Spleen (tissue), 11 donors: ENCODE measurements around the gene SUPT20HL2. TPM values are rescaled to one million over a fixed set of nuclear protein-coding genes. Genes with fewer than 3 reads are reported as not detected.

Source experiments
- DNase-seq: peaks from one replicate; pipeline ENCODE4 v3.0.0-alpha.2; 2020
- H3K27ac ChIP-seq, 8 donors: fragments of 200-600 bp; sonication (generic) in 7 of 8; 1 replicate in 4 of 8; 2 replicates in 4 of 8; pipeline versions ENCODE4 v1.5.0 to v1.8.0; 2016 to 2021; ENCODE audit warnings: inconsistent platforms in 4 of 8, mild to moderate bottlenecking in 4 of 8, moderate library complexity in 1 of 8
- H3K27me3 ChIP-seq, 7 donors: fragments of 200-600 bp; sonication (generic) in 6 of 7; replicated peaks in 1 of 7; 1 replicate in 4 of 7; 2 replicates in 3 of 7; pipeline versions ENCODE4 v1.5.0 to v1.8.0; 2016 to 2021; ENCODE audit warnings: inconsistent platforms in 3 of 7, mild to moderate bottlenecking in 1 of 7
- H3K36me3 ChIP-seq, 6 donors: fragments of 200-600 bp; sonication (generic) in 5 of 6; 1 replicate in 4 of 6; 2 replicates in 2 of 6; pipeline versions ENCODE4 v1.5.0 to v1.8.0; 2016 to 2021; ENCODE audit warnings: inconsistent platforms in 2 of 6
- H3K4me1 ChIP-seq, 6 donors: fragments of 200-600 bp; sonication (generic) in 5 of 6; 1 replicate in 3 of 6; 2 replicates in 3 of 6; pipeline versions ENCODE4 v1.5.0 to v1.8.0; 2016 to 2021; ENCODE audit warnings: inconsistent platforms in 3 of 6
- H3K4me3 ChIP-seq, 8 donors: fragments of 200-600 bp; sonication (generic) in 7 of 8; 1 replicate in 4 of 8; 2 replicates in 4 of 8; pipeline versions ENCODE4 v1.5.0 to v1.8.0; 2016 to 2021; ENCODE audit warnings: inconsistent platforms in 4 of 8, mild to moderate bottlenecking in 4 of 8, moderate library complexity in 2 of 8
- H3K9me3 ChIP-seq, 8 donors: fragments of 200-600 bp; sonication (generic) in 7 of 8; 1 replicate in 4 of 8; 2 replicates in 4 of 8; pipeline versions ENCODE4 v1.5.0 to v1.8.0; 2016 to 2021; ENCODE audit warnings: inconsistent platforms in 4 of 8
- POLR2A ChIP-seq, 3 donors: fragments of 450-650 bp; IDR thresholded peaks; one replicate each; pipeline ENCODE4 v1.5.1; 2017; ENCODE audit warnings: antibody characterized with exemption in 3 of 3, mild to moderate bottlenecking in 1 of 3
- POLR2AphosphoS5 ChIP-seq, 3 donors: sonication (generic); formaldehyde crosslinking; IDR thresholded peaks; one replicate each; pipeline ENCODE4 v1.5.1; 2017; ENCODE audit warnings: antibody characterized with exemption in 3 of 3
- WGBS, 5 donors: extraction: QIAGEN DNeasy Blood & Tissue Kit in 3 of 5; methylation state at CpG; one replicate each; pipeline versions ENCODE4 v1.1.5 to v1.1.7; 2013 to 2018; 5-methylcytosine and 5-hydroxymethylcytosine counted together
- intact Hi-C: fragments of 100-400 bp; cut with DNase I; formaldehyde crosslinking; loops from one replicate; pipeline ENCODE4 v1.15.0; 2023; ENCODE audit warnings: low total_unique reads
- polyA plus RNA-seq, 3 donors: library from polyadenylated mRNA; stranded (reverse); fragments of 200-250 nt; gene quantifications; one replicate each; pipeline ENCODE4 v1.2.1, GENCODE V29; 2013
- total RNA-seq, 7 donors: library from RNA; depleted of rRNA in 3 of 7; stranded (reverse); fragments of >200 nt in 3 of 7; fragmentation: NEBNext Ultra II Directional in 4 of 7; extraction: Animal tissue kit (Norgen Biotek cat#: 25700) in 4 of 7; gene quantifications; one replicate each; pipeline versions ENCODE4 v1.1.0 to v1.2.1, GENCODE V29; 2016 to 2021
- TF ChIP-seq, protein P1 (sequence below), 11 experiments: fragments of 200-600 bp in 7 of 11; fragments of 450-650 bp in 4 of 11; sonication (generic) in 4 of 11; IDR thresholded peaks in 8 of 11; conservative IDR thresholded peaks in 3 of 11; 1 replicate in 7 of 11; 2 replicates in 4 of 11; pipeline versions ENCODE4 v1.4.0 to v1.8.0; 2016 to 2021; ENCODE audit warnings: antibody characterized with exemption in 11 of 11, inconsistent platforms in 4 of 11, mild to moderate bottlenecking in 1 of 11
- donor health status: healthy with polysubstance abuse.
- donor health status: DM: no; HTN: no; CAD: no; lungs with moderate emphysema.
- donor health status: DM: no; HTN: no; CAD: no.
- donor health status: Bipolar disorder and iron deficiency.
- donor health status: healthy.
- donor health status: DM: no; HTN: no; CAD: no.
- donor health status: DM: yes; HTN: yes; CAD: no.

Gene SUPT20HL2
- total and polyA plus RNA-seq, 10 donors = not detected

- Histone ChIP-seq H3K36me3 (no peaks in the 10 kb centered on the region), H3K4me3 (no peak overlapping the region), H3K27me3 (peaks cover 0 to 6% (median 0%) of the 10 kb centered on the region in 7 donors), H3K4me1 (no peaks in the 10 kb centered on the region), H3K9me3 (no peaks in the 10 kb centered on the region), H3K27ac (no peak overlapping the region)
- 25 to 47% (median 36%) methylated on average over 13 of the region's 13 CpGs for WGBS, 5 donors
- intact Hi-C loops = no loop called here
- DNase-seq = no peak
- TF ChIP-seq, protein P1, sequence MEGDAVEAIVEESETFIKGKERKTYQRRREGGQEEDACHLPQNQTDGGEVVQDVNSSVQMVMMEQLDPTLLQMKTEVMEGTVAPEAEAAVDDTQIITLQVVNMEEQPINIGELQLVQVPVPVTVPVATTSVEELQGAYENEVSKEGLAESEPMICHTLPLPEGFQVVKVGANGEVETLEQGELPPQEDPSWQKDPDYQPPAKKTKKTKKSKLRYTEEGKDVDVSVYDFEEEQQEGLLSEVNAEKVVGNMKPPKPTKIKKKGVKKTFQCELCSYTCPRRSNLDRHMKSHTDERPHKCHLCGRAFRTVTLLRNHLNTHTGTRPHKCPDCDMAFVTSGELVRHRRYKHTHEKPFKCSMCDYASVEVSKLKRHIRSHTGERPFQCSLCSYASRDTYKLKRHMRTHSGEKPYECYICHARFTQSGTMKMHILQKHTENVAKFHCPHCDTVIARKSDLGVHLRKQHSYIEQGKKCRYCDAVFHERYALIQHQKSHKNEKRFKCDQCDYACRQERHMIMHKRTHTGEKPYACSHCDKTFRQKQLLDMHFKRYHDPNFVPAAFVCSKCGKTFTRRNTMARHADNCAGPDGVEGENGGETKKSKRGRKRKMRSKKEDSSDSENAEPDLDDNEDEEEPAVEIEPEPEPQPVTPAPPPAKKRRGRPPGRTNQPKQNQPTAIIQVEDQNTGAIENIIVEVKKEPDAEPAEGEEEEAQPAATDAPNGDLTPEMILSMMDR (IDR thresholded peaks at IDR 0.05 in 8 of 11, conservative IDR thresholded peaks at IDR 0.05 in 3 of 11) = no peak
- no peak for TF ChIP-seq POLR2A (IDR thresholded peaks at IDR 0.05)
- no peak for TF ChIP-seq POLR2AphosphoS5 (IDR thresholded peaks at IDR 0.05)
These were observed 19.2 kb downstream of the SUPT20HL2 start for GRCh38 chrX:24294619-24295018.

DNA sequence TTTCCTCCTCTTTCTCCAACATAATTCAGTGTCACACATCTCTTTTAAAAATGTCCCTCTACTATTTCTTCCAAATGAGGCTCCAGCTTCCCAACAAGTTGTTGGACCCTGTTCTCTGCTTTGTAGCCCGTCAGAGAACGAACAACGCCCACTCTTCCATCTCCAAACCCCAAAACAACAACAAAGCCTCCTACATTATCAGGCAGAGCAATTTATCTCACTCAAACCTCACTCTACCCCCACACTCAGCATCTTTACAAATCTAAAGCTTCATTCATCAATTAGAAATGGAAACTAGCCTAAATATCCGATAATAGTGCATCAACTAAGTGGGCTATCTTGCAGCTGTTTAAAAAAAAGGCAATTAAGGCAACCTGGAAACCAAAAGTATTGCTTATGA lies 20.5 kb downstream of the SUPT20HL2 start:
- no peak for DNase-seq
- peaks cover 0 to 11% (median 0%) of the 10 kb centered on the region in 7 donors for H3K27me3 ChIP-seq
- no peak overlapping the region for H3K27ac ChIP-seq
- intact Hi-C loops = no loop called here
- 76 to 91% (median 84%) methylated on average over 4 of the region's 4 CpGs for WGBS, 5 donors
- no peaks in the 10 kb centered on the region for H3K9me3 ChIP-seq
- no peak overlapping the region for H3K4me3 ChIP-seq
- TF ChIP-seq POLR2AphosphoS5 (IDR thresholded peaks at IDR 0.05) = no peak
- no peak for TF ChIP-seq POLR2A (IDR thresholded peaks at IDR 0.05)
- H3K36me3 ChIP-seq = no peaks in the 10 kb centered on the region
- H3K4me1 ChIP-seq = no peaks in the 10 kb centered on the region

DNA sequence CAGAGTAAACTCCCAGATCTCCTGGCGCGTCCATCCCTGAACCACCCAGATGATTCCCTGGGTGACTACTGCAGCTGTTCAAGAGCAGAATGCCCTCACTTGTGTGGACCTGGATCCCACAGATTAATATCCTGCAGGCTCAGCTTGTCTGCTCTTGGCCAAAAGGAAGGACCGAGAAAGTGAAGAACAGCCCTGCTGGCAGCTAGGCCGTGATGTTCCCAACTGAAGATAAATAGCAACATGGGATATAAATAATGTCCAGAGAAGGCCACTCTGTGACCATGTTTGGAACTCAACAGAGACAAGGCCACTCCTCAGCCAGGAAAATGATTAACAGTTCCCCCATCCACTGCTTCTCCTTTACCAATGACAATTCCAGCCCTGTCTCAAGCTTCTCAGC lies 21.5 kb downstream of the SUPT20HL2 start:
- Histone ChIP-seq H3K4me3 (no peak overlapping the region), H3K4me1 (no peaks in the 10 kb centered on the region), H3K27me3 (peaks cover 0 to 11% (median 0%) of the 10 kb centered on the region in 7 donors), H3K36me3 (no peaks in the 10 kb centered on the region), H3K27ac (no peak overlapping the region), H3K9me3 (no peaks in the 10 kb centered on the region)
- TF ChIP-seq, protein P1 (IDR thresholded peaks at IDR 0.05 in 8 of 11, conservative IDR thresholded peaks at IDR 0.05 in 3 of 11) = no peak
- TF ChIP-seq POLR2AphosphoS5 (IDR thresholded peaks at IDR 0.05) (no peak), POLR2A (IDR thresholded peaks at IDR 0.05) (no peak)
- 92 to 97% (median 94%) methylated on average over 3 to 4 of the region's 4 CpGs for WGBS, 5 donors
- intact Hi-C loops = no loop called here
- DNase-seq = no peak

DNA sequence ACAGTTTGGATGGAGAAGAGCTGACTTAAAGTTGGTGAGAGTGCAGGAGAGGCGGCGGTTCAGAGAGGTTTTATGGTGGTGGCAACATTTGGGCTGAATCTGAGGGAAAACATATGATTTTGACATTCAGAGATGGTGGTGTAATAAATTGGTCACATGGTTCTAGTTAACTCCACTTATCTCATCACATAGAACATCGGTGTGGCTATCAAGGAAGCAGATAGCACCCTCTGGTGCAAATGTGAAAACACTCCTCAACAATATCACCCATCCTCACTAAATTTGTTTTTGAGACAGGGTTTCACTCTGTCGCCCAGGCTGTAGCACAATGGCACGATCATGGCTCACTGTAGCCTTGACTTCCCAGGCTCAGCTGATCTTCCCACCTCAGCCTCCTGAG lies 28.8 kb downstream of the SUPT20HL2 start:
- TF ChIP-seq POLR2A (IDR thresholded peaks at IDR 0.05) (no peak), POLR2AphosphoS5 (IDR thresholded peaks at IDR 0.05) (no peak)
- TF ChIP-seq, protein P1 (IDR thresholded peaks at IDR 0.05 in 8 of 11, conservative IDR thresholded peaks at IDR 0.05 in 3 of 11) = no peak
- no peak overlapping the region for H3K27ac ChIP-seq
- DNase-seq = no peak
- H3K9me3 ChIP-seq = no peaks in the 10 kb centered on the region
- WGBS, 5 donors = 79 to 96% (median 82%) methylated on average over 5 of the region's 5 CpGs
- H3K4me3 ChIP-seq = no peak overlapping the region
- peaks cover 0 to 7% (median 0%) of the 10 kb centered on the region in 7 donors for H3K27me3 ChIP-seq
- no peaks in the 10 kb centered on the region for H3K36me3 ChIP-seq
- H3K4me1 ChIP-seq = no peaks in the 10 kb centered on the region
- intact Hi-C loops = no loop called here
